Subcutaneous adipose tissue (tissue), 4 donors: Measurements from ENCODE around the gene TMEM150B. TPM values are rescaled to one million over a fixed set of nuclear protein-coding genes. Genes with fewer than 3 reads are reported as not detected.

Experiments
- CTCF ChIP-seq: fragments of 450-650 bp; IDR thresholded peaks from one replicate; pipeline ENCODE4 v1.5.1; 2016; ENCODE audit warnings: low read depth, mild to moderate bottlenecking, control low read depth, antibody characterized with exemption, moderate library complexity
- total RNA-seq, 4 donors: library from RNA; depleted of rRNA; stranded (reverse); fragments of >200 nt; gene quantifications; one replicate each; pipeline ENCODE4 v1.1.0, GENCODE V29; 2016

The TMEM150B gene
- total RNA-seq, 4 donors from 2014 or later, result 10.0 to 17.8 (median 14.4) TPM

- TF ChIP-seq CTCF, result no peak
Measured at GRCh38 chr19:55322204-55322885, 2.8 kb downstream of the TMEM150B start.

- TF ChIP-seq CTCF, result no peak
Measured at GRCh38 chr19:55321466-55322137, 3.5 kb downstream of the TMEM150B start.

- TF ChIP-seq CTCF, result no peak
Measured at GRCh38 chr19:55320844-55321419, 4.2 kb downstream of the TMEM150B start.

- no peak for TF ChIP-seq CTCF
Measured at GRCh38 chr19:55319785-55320184, 5.4 kb downstream of the TMEM150B start.

GRCh38 chr19:55316646-55317045 is 8.5 kb downstream of the TMEM150B start:
- TF ChIP-seq CTCF, result no peak

- TF ChIP-seq CTCF, result no peak
Measured at GRCh38 chr19:55315956-55316525, 9.1 kb downstream of the TMEM150B start.

GRCh38 chr19:55314396-55314795 is 10.7 kb downstream of the TMEM150B start:
- TF ChIP-seq CTCF, result no peak
